Measurements from ENCODE around the gene GAA. TPM values are rescaled to one million over a fixed set of nuclear protein-coding genes. Genes with fewer than 3 reads are reported as not detected.

Gene GAA
- total RNA-seq, 1 donor from 2014 or later: 8.9 TPM

DNA sequence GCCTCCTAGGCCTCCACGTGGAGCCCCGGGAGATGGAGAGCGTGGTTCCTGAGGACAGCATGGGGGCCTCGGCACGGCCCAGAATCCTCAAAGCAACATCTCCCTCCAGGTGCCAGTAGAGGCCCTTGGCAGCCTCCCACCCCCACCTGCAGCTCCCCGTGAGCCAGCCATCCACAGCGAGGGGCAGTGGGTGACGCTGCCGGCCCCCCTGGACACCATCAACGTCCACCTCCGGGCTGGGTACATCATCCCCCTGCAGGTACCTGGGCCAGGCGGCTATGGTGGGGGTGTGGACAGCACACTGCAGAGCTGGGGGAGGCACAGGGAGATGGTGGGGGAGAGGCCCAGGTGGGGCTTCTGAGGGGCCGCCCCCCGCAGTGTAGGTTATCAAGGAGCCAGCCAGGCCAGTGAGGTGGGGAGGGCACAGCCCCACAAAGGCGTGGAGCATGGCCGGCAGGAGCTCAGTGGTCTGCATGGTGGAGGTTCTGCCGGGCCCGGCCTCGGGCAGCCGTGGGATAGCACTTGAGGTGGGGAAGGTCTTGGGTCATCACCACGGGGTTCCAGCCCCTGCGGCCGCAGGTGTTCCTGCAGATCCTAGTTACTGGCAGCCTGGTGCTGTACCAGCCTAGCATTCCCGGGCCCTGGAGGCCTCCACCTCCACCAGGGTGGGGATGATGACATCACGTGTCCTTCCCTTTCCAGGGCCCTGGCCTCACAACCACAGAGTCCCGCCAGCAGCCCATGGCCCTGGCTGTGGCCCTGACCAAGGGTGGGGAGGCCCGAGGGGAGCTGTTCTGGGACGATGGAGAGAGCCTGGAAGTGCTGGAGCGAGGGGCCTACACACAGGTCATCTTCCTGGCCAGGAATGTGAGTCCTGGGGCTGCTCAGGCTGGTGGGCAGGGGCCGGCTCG is 16.4 kb downstream of the GAA start:
- H3K4me3 ChIP-seq (ENCODE audit: low read depth, low read length): no peak overlapping the region
- TF ChIP-seq, protein P1, sequence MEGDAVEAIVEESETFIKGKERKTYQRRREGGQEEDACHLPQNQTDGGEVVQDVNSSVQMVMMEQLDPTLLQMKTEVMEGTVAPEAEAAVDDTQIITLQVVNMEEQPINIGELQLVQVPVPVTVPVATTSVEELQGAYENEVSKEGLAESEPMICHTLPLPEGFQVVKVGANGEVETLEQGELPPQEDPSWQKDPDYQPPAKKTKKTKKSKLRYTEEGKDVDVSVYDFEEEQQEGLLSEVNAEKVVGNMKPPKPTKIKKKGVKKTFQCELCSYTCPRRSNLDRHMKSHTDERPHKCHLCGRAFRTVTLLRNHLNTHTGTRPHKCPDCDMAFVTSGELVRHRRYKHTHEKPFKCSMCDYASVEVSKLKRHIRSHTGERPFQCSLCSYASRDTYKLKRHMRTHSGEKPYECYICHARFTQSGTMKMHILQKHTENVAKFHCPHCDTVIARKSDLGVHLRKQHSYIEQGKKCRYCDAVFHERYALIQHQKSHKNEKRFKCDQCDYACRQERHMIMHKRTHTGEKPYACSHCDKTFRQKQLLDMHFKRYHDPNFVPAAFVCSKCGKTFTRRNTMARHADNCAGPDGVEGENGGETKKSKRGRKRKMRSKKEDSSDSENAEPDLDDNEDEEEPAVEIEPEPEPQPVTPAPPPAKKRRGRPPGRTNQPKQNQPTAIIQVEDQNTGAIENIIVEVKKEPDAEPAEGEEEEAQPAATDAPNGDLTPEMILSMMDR (conservative IDR thresholded peaks at IDR 0.05; ENCODE audit: low read depth, low read length): no peak
- no peak for DNase-seq (ENCODE audit: low read depth)

- TF ChIP-seq, protein P1 (conservative IDR thresholded peaks at IDR 0.05; ENCODE audit: low read depth, low read length): no peak
- no peak overlapping the region for H3K4me3 ChIP-seq (ENCODE audit: low read depth, low read length)
- no peak for DNase-seq (ENCODE audit: low read depth)
Observed at GRCh38 chr17:80118601-80119270, 17.4 kb downstream of the GAA start.

DNA sequence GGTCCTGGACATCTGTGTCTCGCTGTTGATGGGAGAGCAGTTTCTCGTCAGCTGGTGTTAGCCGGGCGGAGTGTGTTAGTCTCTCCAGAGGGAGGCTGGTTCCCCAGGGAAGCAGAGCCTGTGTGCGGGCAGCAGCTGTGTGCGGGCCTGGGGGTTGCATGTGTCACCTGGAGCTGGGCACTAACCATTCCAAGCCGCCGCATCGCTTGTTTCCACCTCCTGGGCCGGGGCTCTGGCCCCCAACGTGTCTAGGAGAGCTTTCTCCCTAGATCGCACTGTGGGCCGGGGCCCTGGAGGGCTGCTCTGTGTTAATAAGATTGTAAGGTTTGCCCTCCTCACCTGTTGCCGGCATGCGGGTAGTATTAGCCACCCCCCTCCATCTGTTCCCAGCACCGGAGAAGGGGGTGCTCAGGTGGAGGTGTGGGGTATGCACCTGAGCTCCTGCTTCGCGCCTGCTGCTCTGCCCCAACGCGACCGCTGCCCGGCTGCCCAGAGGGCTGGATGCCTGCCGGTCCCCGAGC is 17.9 kb downstream of the GAA start:
- no peak for DNase-seq (ENCODE audit: low read depth)
- no peak overlapping the region for H3K4me3 ChIP-seq (ENCODE audit: low read depth, low read length)
- TF ChIP-seq, protein P1 (conservative IDR thresholded peaks at IDR 0.05; ENCODE audit: low read depth, low read length): no peak

GRCh38 chr17:80119839-80120238 is 18.5 kb downstream of the GAA start:
- TF ChIP-seq, protein P1 (conservative IDR thresholded peaks at IDR 0.05; ENCODE audit: low read depth, low read length): no peak
- no peak overlapping the region for H3K4me3 ChIP-seq (ENCODE audit: low read depth, low read length)
- no peak for DNase-seq (ENCODE audit: low read depth)

- TF ChIP-seq, protein P1 (conservative IDR thresholded peaks at IDR 0.05; ENCODE audit: low read depth, low read length): no peak
- DNase-seq (ENCODE audit: low read depth): no peak
- H3K4me3 ChIP-seq (ENCODE audit: low read depth, low read length): no peak overlapping the region
Observed at GRCh38 chr17:80122026-80122575, 20.7 kb downstream of the GAA start.

- TF ChIP-seq, protein P1 (conservative IDR thresholded peaks at IDR 0.05; ENCODE audit: low read depth, low read length): no peak
- no peak overlapping the region for H3K4me3 ChIP-seq (ENCODE audit: low read depth, low read length)
Observed at GRCh38 chr17:80122926-80123505, 21.6 kb downstream of the GAA start.

More at GRCh38 chr17:80122926-80123505, 21.6 kb downstream of the GAA start:
- no peak for DNase-seq (ENCODE audit: low read depth)

Data from epithelial cell of proximal tubule (primary cell).